GM21529 (cell line): ENCODE data around the gene CLASP1.
"Not testable (repeated sequence)": the region's sequence is repeated elsewhere in the genome, so short reads cannot be mapped to it uniquely, and the experiment has no call there.

Experiments
- ATAC-seq: cut with Tn5 transposase; IDR thresholded peaks from one replicate; pipeline ENCODE4 v1.9.1; 2021; ENCODE audit not compliant: unreplicated experiment

The CLASP1 gene

DNA sequence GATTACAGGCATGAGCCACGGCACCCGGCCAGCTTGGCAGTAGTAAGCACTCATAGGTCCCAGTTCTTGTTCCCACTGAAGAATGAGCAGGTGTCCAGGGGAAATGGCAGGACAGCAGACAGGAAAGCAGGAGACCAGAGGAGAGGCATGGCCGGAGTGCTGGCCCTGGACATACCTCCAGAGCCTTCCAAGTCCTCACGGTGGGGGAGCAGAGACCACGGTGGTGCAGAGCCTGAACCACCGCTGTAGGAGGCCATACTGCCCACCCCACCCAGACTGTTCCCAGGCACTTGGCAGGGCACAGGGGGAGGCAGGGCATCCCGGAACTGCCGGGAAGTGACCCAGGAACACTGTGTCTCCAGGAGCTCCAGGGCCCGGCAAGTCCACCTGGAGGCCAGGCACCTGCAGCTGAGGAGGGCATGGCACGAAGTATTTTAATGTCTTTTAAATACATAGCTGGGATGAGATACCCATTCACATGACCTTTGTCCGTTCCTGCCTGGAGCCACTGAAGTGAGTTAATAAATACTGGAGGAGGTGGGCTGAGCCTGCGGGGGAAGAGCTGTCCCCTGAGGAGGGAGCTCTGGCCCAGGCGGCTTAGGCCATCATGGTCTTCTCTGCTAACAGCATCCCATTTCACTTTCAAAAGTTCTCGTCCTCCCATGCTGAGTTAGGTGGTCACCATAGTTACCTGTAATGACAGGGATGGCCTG, 314.5 kb downstream of the CLASP1 start:
- no peak for ATAC-seq

DNA sequence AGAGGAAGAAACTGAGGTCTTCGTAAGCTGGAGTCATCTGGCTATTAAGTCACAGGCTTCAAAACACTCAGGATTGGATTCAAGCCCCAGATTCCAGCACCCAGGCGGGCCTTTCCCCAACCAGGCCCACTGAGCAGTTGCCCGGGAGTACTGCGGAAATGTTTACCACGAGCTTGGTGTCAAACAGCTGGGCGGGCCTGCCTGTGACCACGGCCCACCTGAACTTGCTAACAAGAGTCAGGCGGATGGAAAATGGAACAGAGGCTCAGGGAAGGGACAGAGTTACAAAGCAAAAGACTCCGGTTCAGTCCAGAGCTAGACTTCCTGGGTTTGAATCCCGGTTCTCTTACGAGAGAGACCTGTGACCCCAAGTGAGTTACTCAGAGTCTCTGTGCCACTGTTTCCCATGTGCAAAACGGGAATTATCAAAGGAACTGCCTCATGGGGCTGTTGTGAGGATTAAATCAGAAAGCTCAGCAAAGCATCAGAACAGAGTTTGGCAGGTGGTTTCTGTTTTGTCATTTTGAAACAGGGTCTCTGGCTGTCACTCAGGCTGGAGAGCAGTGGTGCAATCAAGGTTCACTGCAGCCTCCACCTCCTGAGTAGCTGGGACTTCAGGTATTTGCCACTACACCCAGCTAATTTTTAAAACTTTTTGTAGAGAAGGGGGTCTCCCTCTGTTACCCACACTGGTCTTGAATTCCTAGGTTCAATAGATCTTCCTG, 315.3 kb downstream of the CLASP1 start:
- peak; percentile 86 for ATAC-seq

DNA sequence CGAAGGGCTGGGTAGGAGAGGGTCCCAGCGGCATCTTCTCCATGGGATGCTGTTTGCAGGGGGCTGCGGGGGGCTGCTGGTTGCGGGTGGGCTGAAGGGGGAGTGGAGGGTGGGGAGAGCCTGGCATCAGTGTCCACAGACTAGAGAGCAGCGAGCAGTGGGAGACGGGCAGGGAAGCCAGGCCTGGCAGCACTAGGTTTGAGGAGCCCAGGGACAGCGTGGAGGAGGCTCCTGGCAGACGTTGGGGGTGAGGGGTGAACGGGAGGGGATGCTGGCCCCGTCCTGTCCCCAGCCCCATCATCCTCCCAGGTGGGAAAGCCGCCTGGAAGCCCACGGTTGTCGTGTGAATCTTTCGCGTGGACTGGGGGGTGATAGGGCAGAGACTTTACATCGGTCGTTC, 316.0 kb downstream of the CLASP1 start:
- no peak for ATAC-seq

DNA sequence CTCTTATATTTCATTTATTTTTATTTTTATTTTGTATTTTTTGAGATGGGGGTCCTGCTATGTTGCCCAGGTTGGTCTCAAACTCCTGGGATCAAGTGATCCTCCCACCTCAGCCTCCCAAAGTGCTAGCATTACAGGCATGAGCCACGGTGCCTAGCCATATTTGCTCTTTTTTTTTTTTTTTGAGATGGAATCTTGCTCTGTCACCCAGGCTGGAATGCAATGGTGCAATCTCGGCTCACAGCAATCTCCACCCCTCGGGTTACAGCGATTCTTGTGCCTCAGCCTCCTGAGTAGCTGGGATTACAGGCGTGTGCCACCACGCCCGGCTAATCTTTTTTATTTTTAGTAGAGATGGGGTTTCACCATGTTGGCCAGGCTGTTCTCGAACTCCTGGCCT, 317.9 kb downstream of the CLASP1 start:
- not testable (repeated sequence) for ATAC-seq

DNA sequence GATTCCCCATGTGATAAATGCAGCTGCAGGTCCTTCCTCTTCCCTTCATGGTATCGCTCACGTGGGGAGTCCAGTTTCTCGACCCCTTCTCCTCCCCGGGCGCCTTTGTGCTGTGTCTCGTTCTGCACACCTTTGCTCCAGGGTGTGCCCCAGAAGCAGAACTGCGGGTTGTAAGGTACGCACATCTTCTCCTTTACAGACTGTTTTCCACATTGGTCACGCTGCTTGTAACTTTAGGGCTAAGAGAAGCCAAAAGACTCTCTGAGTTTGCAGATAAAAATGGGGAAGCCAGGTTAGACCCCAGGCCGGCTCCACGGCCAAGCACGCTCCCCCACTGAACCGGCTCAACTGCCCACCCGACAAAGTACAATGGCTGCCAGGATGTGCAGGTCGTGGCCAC, 318.3 kb downstream of the CLASP1 start:
- ATAC-seq = no peak

DNA sequence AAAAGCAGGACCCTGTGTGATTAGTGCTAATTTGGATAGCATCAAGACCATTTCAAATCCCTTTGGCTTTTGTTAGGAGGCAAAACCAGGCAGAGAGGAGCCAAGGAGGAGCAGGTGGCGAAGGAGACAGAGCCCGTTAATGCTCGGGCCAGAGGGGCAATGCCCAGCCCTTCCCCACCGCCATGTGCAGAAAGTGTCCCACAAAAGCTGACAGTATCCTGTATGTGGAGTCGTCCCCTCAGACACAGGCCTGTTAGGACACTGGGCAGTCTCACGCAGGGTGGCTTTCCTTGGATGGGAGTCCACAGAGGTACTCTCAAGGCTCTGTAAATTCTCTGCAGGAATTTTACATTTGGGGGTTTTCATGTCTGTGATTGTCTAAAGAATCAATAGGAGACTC, 319.5 kb downstream of the CLASP1 start:
- ATAC-seq = no peak

DNA sequence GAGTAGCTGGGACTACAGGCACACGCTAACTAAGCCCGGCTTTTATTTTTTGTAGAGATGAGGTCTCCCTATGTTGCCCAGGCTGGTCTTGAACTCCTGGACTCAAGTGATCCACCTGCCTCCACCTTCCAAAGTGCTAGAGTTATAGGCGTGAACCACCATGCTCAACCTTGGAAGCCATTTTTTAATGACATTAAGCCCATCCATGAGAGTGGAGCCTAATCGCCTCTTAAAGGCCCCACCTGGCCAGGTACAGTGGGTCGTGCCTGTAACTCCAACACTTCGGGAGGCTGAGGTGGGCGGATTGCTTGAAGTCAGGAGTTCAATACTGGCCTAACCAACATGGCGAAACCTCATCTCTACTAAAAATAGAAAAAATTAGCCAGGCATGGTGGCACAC, 322.6 kb downstream of the CLASP1 start:
- no peak for ATAC-seq

DNA sequence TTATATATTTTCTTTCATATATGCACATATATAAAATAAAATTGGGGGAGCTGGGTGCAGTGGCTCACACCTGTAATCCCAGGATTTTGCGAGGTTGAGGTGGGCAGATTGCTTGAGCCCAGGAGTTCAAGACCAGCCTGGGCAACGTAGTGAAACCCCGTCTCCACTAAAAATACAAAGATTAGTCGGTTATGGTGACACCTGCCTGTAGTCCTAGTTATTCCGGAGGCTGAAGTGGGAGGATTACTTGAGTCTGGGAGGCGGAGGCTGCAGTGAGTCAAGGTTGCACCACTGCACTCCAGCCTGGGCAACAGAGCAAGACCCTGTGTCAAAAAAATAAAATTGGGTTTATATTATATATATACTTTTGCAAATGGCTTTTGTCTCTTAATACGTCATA, 324.7 kb downstream of the CLASP1 start:
- no peak for ATAC-seq

DNA sequence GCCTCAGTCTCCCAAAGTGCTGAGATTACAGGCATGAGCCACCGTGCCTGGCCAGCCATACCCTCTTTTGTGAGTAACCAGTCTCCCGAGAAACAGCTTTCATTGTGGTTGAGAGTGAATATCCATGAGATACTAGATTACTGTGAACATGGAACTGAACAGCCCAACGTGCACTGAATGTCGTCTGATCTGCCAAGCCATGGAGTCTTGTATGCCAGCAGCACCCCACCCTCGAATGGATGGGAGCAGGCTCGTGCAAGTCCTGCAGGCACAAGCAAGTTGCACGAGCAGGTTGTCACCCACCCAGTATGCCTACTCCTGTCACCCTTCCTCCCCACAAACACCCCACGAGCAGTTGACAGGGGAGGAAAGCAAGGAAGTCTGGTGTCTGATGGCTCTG, 327.8 kb downstream of the CLASP1 start:
- no peak for ATAC-seq

DNA sequence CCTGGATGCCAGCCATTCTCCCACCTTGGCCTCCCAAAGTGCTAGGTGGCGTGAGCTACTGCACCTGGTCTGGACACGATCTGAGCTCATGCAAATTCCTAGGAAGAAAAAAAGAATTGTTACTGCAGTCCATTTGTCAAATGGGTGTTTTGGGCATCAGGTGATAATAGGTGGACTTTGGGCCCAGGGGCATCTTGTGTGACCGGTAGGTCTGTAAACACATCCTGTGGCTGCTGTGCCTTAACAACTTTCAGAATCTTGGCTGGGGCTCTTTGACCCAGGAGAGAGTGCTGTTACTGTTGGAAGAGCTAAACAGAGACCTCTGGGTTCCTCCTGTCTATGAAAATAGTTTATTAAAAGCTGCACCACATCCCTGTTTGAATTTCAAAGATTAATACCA, 329.3 kb downstream of the CLASP1 start:
- ATAC-seq = no peak

DNA sequence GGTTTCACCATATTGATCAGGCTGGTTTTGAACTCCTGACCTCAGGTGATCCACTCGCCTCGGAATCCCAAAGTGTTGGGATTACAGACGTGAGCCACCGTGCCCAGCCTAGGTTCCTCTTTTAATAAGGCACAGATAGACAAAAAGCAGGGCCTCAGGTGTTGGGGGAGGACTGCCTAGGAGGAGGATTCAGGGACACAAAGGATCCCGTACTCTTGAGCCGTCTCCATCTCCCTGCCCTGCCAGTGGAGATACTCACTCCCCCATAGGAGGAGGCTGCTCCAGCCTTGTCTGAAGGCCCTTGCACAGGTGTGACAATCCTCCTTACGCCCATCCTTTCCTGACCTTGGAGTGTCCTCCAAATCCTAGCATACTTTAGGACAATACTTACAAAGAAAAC, 332.3 kb downstream of the CLASP1 start:
- no peak for ATAC-seq

DNA sequence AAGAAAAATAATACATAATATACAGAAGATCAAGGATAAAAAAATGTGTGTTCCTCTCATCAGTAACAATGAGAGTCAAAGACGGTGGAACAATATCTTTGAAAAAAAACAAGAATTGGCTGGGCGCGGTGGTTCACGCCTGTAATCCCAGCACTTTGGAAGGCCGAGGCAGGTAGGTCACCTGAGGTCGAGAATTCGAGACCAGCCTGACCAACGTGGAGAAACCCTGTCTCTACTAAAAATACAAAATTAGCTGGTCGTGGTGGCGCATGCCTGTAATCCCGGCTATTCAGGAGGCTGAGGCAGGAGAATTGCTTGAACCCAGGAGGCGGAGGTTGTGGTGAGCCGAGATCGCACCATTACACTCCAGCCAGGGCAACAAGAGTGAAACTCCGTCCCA, 335.6 kb downstream of the CLASP1 start:
- ATAC-seq = not testable (repeated sequence)

DNA sequence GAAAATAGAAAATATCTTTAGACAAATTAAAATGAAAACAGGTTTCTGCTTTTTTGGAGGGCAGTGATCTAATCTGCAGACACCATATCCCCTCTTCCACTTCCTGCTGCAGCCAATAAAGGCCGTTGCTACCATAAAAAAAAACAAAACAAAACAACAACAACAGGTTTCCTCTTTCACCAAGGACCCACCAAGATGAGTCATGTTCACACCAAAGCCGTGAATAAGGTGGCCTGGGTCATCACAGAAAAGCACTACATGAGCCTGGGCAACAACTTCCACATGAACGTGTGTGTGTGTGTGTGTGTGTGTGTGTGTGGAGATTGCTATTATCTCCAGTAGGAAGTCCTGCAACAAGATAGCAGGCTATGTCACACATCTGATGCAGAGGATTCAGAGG, 339.5 kb downstream of the CLASP1 start:
- ATAC-seq = no peak

DNA sequence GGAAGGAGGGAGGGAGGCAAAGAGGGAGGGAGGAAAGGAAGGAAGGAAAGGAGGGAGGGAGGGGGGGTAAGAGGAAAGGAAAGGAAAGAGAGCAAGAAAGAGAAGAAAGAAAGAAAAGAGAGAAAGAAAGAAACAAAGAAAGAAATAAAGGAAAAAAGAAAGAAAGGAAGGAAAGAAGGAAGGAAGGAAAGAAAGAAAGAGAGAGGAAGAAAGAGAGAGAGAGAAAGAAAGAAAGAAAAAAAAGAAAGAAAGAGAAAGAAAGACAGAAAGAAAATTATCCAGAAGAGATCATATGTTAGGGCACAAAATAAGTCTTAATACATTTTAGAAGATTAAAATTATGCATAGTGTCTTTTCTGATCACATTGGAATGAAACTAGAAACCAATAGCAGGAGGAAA, 339.9 kb downstream of the CLASP1 start:
- ATAC-seq = no peak

DNA sequence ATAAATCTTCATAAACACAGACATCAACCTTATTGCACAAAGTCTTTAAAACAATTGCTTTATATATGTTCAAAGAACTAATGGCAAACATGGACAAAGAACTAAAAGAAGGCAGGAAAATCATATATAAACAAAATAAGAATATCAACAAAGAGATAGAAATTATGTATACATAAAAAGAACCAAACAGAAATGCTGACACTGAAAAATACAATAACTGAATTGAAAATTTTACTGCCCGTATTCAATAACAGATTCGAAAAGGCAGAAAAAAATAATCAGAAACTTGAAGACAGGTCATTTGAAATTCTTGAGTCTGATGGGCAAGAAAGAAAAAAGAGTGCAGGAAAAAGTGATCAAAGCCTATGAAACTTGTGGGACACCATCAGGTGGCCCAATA, 342.2 kb downstream of the CLASP1 start:
- no peak for ATAC-seq

DNA sequence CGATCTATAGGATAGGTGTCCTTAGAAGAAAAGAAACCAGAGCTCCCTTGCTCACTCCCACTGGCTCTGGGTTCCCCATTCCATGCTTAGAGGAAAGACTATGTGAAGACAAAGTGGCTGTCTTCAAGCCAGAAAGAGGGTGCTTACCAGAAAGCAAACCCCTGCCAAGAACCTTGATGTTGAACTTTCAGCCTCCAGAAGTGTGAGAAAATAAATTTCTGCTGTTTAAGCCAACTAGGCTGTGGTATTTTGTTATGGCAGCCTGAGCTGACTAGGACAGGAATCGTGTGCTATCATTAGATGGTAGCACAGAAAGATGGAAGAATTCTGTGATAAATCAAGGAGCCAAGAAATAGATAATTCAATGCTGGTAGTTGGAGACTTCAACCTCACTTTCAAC, 344.3 kb downstream of the CLASP1 start:
- no peak for ATAC-seq

DNA sequence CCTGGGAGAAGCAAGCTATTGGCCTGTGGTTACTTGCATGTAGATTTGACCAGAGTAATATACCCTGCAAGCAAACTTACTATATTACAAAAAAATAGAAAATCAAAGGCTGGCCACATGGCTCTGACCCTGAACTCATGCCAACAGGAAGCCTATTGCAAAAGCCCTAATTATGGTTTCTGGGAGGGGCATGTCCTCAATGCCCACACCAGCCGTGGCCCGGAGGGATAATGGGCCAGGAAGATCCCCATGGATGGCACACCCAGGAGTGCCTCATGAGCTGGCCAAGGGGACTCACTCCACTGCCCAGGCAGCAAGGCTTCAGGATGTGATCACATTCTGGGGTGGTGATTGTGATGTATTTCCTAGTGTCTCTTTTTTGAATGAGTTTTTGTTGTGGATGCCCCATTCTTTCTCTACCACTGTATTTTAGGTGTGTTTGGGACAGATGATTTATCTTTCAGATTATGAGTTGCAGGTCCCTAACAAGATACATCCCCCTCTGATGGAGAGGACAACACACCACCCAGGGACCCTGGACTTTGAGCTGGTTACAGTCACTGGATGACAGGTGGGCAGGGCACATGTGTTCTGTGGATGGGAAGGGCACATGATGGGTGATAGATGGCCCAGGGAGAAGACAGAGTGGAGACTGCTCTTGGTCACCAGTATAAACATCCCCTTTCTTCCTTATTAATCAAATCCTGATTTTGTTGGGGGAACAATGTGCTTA, 345.6 kb downstream of the CLASP1 start:
- ATAC-seq = no peak

DNA sequence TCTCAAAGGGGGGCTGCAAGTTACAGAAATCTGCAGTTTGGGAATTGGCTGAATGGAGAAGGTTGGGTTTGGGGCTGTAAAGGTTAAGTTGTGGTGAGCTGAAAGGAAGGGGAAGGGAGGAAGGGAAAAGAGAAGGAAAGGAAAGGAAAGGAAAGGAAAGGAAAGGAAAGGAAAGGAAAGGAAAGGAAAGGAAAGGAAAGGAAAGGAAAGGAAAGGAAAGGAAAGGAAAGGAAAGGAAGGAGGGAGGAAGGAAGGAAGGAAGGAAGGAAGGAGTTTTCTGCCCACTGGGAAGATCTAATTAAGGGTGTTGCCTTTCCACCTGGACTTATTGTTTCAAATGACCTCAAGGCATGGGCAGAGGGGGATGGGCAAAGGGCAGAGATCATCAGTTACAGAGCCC, 348.1 kb downstream of the CLASP1 start:
- not testable (repeated sequence) for ATAC-seq

DNA sequence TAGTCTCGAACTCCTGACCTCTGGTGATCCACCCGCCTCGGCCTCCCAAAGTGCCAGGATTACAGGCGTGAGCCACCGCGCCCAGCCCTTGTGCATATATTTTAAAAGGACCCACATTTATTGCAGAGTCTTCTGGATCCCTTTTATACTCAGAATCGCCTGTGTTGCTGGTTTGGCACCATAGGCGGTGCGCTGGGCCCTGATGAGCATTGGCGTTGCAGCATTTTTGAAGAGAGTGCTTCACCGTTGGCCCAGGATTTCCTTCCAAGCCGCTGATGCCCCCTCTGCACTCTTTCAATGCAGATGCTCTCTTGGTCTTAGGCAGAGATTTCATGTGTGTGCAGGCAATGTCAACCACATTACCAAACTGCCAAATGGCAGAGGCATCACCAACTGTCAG, 350.8 kb downstream of the CLASP1 start:
- ATAC-seq = no peak

DNA sequence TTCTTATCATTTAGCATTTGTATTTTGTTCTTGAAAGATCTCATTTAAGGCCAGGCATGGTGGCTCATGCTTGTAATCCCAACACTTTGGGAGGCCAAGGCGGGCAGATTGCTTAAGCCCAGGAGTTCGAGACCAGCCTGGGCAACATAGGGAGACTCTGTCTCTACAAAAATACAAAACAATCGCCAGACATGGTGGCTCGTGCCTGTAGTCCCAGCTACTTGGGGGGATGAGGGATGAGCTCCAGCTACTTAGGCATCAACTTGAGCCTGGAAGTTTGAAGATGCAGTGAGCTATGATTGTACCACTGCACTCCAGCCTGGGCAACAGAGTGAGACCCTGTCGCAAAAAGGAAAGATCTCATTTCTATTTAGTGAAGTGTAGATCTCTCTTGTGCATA, 351.4 kb downstream of the CLASP1 start:
- ATAC-seq = not testable (repeated sequence)

DNA sequence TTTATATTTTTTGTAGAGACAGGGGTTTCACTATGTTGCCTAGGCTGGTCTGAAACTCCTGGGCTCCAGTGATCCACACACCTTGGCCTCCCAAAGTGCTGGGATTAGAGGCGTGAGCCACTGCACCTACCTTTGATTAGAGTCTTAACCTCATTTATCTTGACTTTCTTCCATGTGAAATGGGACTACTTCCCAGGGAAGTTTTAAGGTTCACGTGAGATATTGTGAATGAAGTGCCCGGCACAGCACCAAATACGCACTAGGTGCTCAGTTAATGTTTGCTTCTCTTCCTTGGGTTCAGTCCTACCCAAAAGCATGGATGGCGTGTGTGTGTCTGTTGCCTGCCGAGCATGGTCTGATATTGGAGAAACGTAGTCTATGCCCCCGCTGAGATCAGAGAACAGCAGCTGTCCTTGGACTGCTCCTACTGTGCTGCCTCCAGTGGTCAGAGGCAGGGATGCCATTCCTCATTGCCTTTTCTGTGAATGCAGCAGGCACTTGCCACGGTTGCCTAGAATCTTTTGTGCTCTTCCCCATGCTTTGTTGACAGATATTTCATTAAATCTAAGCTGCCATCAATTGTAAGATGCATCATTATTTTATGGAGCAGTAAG, 351.9 kb downstream of the CLASP1 start:
- ATAC-seq = no peak
